D721Med (cell line): Measurements from ENCODE around the gene BUD23.

Experiments used
- DNase-seq: peaks from one replicate; pipeline ENCODE4 v3.0.0; 2011; ENCODE audit warnings: low spot score; ENCODE audit not compliant: insufficient read length
- FAIRE-seq: peaks from 2 replicates; lab custom pipeline; 2011; peaks lifted over from hg19 to GRCh38; lab: Jason Lieb, UNC
- CTCF ChIP-seq: IDR thresholded peaks from 2 replicates; pipeline ENCODE4 v1.5.1; 2012; ENCODE audit warnings: mild to moderate bottlenecking, control low read depth; ENCODE audit not compliant: insufficient read depth; ENCODE audit errors: missing control alignments

Gene BUD23

DNA sequence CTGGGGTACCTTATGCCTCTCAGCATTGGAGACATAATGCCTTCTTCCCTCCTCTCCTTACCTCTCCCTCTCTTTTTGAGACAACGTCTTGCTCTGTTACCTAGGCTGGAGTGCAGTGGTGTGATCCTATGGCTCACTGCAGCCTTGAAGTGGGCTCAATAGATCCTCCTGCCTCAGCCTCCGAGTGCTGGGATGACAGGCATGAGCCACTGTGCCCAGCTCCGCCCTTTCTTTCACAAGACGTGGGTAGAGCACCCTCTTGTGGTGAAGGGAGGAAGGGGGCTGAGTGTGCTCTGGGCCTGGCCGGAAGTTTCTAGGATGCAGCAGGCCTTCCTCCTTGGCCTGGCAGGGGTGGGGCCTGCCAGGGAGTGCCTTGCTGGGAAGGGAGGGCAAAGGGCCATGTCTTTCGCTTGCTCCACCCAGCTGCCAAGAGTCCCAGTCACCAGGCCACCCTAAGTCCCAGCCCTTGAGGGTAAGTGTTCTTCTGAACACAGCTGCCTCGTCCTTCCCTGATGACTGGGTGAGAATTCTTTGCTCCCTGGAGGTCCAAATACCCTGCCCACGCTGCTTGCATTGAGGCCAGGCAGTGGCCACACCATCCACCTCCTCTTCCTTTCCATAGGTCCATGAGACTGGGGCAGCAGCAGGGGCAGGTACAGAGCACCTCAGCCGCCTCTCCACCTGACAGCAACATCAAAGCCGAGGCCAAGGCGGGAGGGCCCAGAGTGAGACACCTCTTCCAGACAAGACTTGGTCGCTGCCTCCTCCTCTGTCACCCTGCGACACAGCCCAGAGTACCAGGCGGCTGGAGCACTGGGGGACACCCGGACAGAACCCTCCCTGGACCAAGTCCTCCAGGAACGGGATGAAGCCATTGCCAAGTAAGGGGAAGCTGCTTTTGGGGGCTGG lies 51.5 kb downstream of the BUD23 start:
- DNase-seq (peak; percentile 80), FAIRE-seq (no peak)
- peak; percentile 90 for TF ChIP-seq CTCF

DNA sequence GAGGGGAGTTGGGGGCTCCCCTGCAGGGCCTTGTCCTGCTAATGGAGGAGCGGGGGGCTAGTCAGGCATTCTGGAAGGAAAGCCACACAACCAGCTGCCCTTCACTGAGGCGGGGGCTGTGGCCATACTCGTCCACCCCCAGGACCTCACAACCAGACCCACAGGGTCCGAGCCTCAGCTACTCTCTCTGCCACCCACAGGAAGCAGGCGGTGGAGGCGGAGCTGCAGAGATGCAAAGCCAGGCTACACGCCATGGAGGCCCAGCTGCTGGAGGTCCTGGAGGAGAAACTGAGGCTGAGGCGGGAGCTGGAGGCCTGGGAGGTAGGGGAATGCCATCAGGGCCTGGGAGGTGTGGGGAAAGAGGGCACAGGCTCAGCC lies 52.1 kb downstream of the BUD23 start:
- no peak for TF ChIP-seq CTCF
- FAIRE-seq (no peak), DNase-seq (no peak)

- DNase-seq (no peak), FAIRE-seq (no peak)
- TF ChIP-seq CTCF: no peak
Observed at GRCh38 chr7:73736885-73737284, 53.5 kb downstream of the BUD23 start.

DNA sequence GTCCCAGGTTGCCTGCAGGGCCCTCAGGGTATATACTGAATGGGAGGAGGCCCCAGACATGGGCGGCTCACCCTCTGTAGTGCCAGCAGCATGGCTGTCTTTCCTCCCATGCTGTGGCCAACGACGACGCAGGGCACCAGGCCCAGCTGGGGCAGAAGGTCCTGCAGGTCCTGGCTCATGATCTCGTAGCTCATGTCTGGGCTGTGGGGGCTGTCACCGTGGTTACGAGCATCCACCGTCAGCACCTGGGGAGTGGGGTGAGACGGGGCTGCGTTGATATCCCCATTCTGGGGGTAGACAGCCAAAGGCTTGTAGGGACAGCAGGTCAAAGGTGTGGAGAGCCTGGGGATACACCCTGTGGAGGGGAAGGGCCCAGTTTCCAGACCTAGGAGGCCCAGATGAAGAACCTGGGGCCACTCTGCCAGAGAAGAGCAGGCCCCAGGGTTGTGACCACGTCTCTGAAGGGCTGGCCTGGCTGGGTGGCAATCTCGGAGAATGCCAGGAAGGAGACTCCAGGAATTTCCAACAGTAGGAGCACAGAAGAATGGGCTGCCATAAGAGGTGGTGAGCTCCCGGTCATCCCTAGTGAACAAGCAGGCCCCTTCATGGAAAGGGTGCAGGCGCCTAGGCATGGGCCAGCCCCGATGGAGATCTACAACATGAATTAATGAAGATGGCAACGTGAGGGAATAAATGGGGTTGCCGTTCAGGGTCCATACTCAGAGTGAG lies 54.3 kb downstream of the BUD23 start:
- FAIRE-seq (no peak), DNase-seq (no peak)
- TF ChIP-seq CTCF: no peak

- no peak for TF ChIP-seq CTCF
- DNase-seq (peak; percentile 82), FAIRE-seq (no peak)
Observed at GRCh38 chr7:73738220-73738611, 54.8 kb downstream of the BUD23 start.

DNA sequence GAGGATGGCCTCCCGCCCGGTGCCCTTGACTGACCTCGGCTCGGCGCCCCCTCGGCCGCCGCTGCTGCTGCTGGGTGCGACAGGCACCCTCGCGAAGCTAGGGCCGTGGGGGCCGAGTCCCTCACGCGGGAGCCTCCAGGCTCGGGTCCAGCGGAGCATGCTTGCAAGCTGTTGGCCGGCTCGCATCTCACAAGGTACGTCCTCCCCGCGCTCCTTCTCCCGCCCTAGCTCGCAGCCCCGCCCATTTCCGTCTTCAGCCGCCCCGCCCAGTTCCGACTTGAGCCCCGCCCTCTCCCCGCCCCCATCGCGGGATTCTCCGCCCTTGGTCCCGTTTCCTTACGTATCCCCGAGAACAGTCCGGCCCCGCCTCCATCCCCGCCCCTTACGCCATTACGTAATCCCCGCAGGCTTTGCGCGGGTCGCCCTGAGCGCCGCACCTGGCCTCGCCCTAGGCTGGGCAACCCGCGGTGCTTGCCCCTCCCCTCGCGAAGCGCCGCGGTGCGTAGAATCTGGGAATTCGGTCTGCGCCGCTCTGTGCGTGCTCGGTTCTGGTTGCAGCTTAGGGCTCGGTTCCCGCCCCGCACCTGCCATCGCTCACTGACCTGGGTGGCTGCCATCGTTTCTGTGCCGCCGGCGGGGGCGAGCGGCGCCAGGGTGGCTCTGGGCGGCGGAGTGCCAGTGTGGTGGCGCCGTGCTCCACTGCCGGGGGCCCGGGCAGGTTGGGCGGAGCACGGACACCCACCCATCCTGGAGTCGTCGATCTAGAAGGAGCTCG lies 55.4 kb downstream of the BUD23 start, which contains the start of gene ABHD11:
Gene ABHD11, minus strand, starts transcription at position 191 of the 775 bp plus-strand sequence. Its CDS starts 32 bp downstream, at position 159.
- TF ChIP-seq CTCF: no peak
- peak; percentile 96 for DNase-seq
- FAIRE-seq: no peak
